ENCODE results near the gene SSBP3.

Gene SSBP3

GRCh38 chr1:54409156-54410142 lies 3.3 kb upstream of the SSBP3 start:
- peak in 1 of 2 experiments; percentile 33 for DNase-seq

GRCh38 chr1:54408147-54409066 lies 2.2 kb upstream of the SSBP3 start:
- no peak for DNase-seq

GRCh38 chr1:54407404-54408146 lies 1.4 kb upstream of the SSBP3 start:
- DNase-seq: peak; percentile 22 to 62

- no peak for DNase-seq
Measured at GRCh38 chr1:54407154-54407403, 885 bp upstream of the SSBP3 start.

GRCh38 chr1:54405898-54406293 lies 298 bp downstream of the SSBP3 start:
- no peak for DNase-seq

GRCh38 chr1:54404939-54405897 lies 976 bp downstream of the SSBP3 start:
- peak; percentile 11 to 12 for DNase-seq

GRCh38 chr1:54404263-54404662 lies 1.9 kb downstream of the SSBP3 start:
- no peak for DNase-seq

- no peak for DNase-seq
Measured at GRCh38 chr1:54403808-54404261, 2.4 kb downstream of the SSBP3 start.

- no peak for DNase-seq
Measured at GRCh38 chr1:54403405-54403804, 2.8 kb downstream of the SSBP3 start.

GRCh38 chr1:54402896-54403295 lies 3.3 kb downstream of the SSBP3 start:
- no peak for DNase-seq

GRCh38 chr1:54401799-54402198 lies 4.4 kb downstream of the SSBP3 start:
- DNase-seq: no peak

GRCh38 chr1:54400329-54400728 lies 5.9 kb downstream of the SSBP3 start:
- DNase-seq: no peak

- no peak for DNase-seq
Measured at GRCh38 chr1:54399765-54400164, 6.4 kb downstream of the SSBP3 start.

GRCh38 chr1:54398963-54399528 lies 7.1 kb downstream of the SSBP3 start:
- DNase-seq: peak in 1 of 2 experiments; percentile 34

GRCh38 chr1:54397980-54398379 lies 8.2 kb downstream of the SSBP3 start:
- DNase-seq: no peak

- no peak for DNase-seq
Measured at GRCh38 chr1:54397090-54397591, 9.1 kb downstream of the SSBP3 start.

- no peak for DNase-seq
Measured at GRCh38 chr1:54396261-54396933, 9.8 kb downstream of the SSBP3 start.

- no peak for DNase-seq
Measured at GRCh38 chr1:54395281-54395934, 10.8 kb downstream of the SSBP3 start.

GRCh38 chr1:54394104-54394503 lies 12.1 kb downstream of the SSBP3 start:
- no peak for DNase-seq

- no peak for DNase-seq
Measured at GRCh38 chr1:54392401-54392800, 13.8 kb downstream of the SSBP3 start.
